IPS-15b (cell line): Measurements from ENCODE around the gene ZMYND10.

Experiments used
- H3K27me3 ChIP-seq: one replicate; pipeline ENCODE4 v1.6.1; 2013; ENCODE audit warnings: low read length; ENCODE audit not compliant: control insufficient read depth, insufficient read depth
- H3K36me3 ChIP-seq: one replicate; pipeline ENCODE4 v1.6.1; 2013; ENCODE audit warnings: low read length; ENCODE audit not compliant: control insufficient read depth, insufficient read depth
- H3K4me1 ChIP-seq: one replicate; pipeline ENCODE4 v1.6.1; 2013; ENCODE audit warnings: mild to moderate bottlenecking, low read length; ENCODE audit not compliant: control insufficient read depth, insufficient read depth
- H3K4me3 ChIP-seq: one replicate; pipeline ENCODE4 v1.5.1; 2013; ENCODE audit warnings: low read depth, low read length
- H3K9ac ChIP-seq: one replicate; pipeline ENCODE4 v1.6.1; 2013; ENCODE audit warnings: low read depth, mild to moderate bottlenecking, low read length
- H3K9me3 ChIP-seq: one replicate; pipeline ENCODE4 v1.6.1; 2013; ENCODE audit warnings: mild to moderate bottlenecking, low read length; ENCODE audit not compliant: control insufficient read depth, insufficient read depth

Gene ZMYND10

GRCh38 chr3:50327943-50328691 is 17.4 kb downstream of the ZMYND10 start, which contains the start of gene TUSC2:
Gene TUSC2 (minus strand): TSS chr3:50328223. CDS start chr3:50328099, 124 bp downstream.
- Histone ChIP-seq H3K9me3 (no peaks in the 10 kb centered on the region), H3K4me1 (no peaks in the 10 kb centered on the region), H3K9ac (peak within 1 kb of the TSS; percentile 81), H3K36me3 (peaks cover 30% of the 10 kb centered on the region), H3K4me3 (peak within 1 kb of the TSS; percentile 76), H3K27me3 (no peaks in the 10 kb centered on the region)

GRCh38 chr3:50327129-50327528 is 18.4 kb downstream of the ZMYND10 start:
- peak overlapping the region; percentile 66 for H3K9ac ChIP-seq
- H3K9me3 ChIP-seq, result no peaks in the 10 kb centered on the region
- peaks cover 26% of the 10 kb centered on the region for H3K36me3 ChIP-seq
- H3K4me1 ChIP-seq, result peaks cover 3% of the 10 kb centered on the region
- H3K4me3 ChIP-seq, result peak overlapping the region; percentile 76
- H3K27me3 ChIP-seq, result no peaks in the 10 kb centered on the region

- no peak overlapping the region for H3K9ac ChIP-seq
These were observed 19.4 kb downstream of the ZMYND10 start for GRCh38 chr3:50326182-50326541.

GRCh38 chr3:50325497-50326181 is 19.9 kb downstream of the ZMYND10 start:
- Histone ChIP-seq H3K9me3 (no peaks in the 10 kb centered on the region), H3K36me3 (peaks cover 13% of the 10 kb centered on the region), H3K27me3 (no peaks in the 10 kb centered on the region), H3K4me1 (peaks cover 3% of the 10 kb centered on the region), H3K4me3 (no peak overlapping the region), H3K9ac (no peak overlapping the region)

More at GRCh38 chr3:50326182-50326541, 19.4 kb downstream of the ZMYND10 start:
- Histone ChIP-seq H3K4me1 (peaks cover 3% of the 10 kb centered on the region), H3K4me3 (no peak overlapping the region), H3K9me3 (no peaks in the 10 kb centered on the region), H3K36me3 (peaks cover 18% of the 10 kb centered on the region), H3K27me3 (no peaks in the 10 kb centered on the region)

- H3K36me3 ChIP-seq, result peaks cover 9% of the 10 kb centered on the region
- no peaks in the 10 kb centered on the region for H3K27me3 ChIP-seq
- peaks cover 5% of the 10 kb centered on the region for H3K4me1 ChIP-seq
These were observed 20.4 kb downstream of the ZMYND10 start for GRCh38 chr3:50325113-50325480.

GRCh38 chr3:50324351-50325112 is 21.0 kb downstream of the ZMYND10 start:
- Histone ChIP-seq H3K4me3 (no peak overlapping the region), H3K27me3 (no peaks in the 10 kb centered on the region), H3K9me3 (no peaks in the 10 kb centered on the region), H3K36me3 (peaks cover 14% of the 10 kb centered on the region), H3K4me1 (peaks cover 7% of the 10 kb centered on the region), H3K9ac (no peak overlapping the region)

More at GRCh38 chr3:50325113-50325480, 20.4 kb downstream of the ZMYND10 start:
- Histone ChIP-seq H3K4me3 (no peak overlapping the region), H3K9ac (no peak overlapping the region), H3K9me3 (no peaks in the 10 kb centered on the region)

- no peak overlapping the region for H3K4me3 ChIP-seq
- H3K4me1 ChIP-seq, result peaks cover 7% of the 10 kb centered on the region
- H3K27me3 ChIP-seq, result no peaks in the 10 kb centered on the region
- H3K9ac ChIP-seq, result no peak overlapping the region
- peaks cover 22% of the 10 kb centered on the region for H3K36me3 ChIP-seq
- H3K9me3 ChIP-seq, result no peaks in the 10 kb centered on the region
These were observed 21.8 kb downstream of the ZMYND10 start for GRCh38 chr3:50323614-50324199.

GRCh38 chr3:50323092-50323600 is 22.4 kb downstream of the ZMYND10 start:
- no peaks in the 10 kb centered on the region for H3K27me3 ChIP-seq
- H3K9ac ChIP-seq, result no peak overlapping the region
- peak overlapping the region; percentile 99 for H3K4me3 ChIP-seq
- H3K4me1 ChIP-seq, result peaks cover 7% of the 10 kb centered on the region
- H3K9me3 ChIP-seq, result no peaks in the 10 kb centered on the region
- peaks cover 28% of the 10 kb centered on the region for H3K36me3 ChIP-seq

- Histone ChIP-seq H3K4me1 (peaks cover 7% of the 10 kb centered on the region), H3K9me3 (no peaks in the 10 kb centered on the region), H3K27me3 (no peaks in the 10 kb centered on the region), H3K36me3 (peaks cover 32% of the 10 kb centered on the region), H3K4me3 (peak within 1 kb of the TSS; percentile 99), H3K9ac (peak within 1 kb of the TSS; percentile 100)
These were observed 23.0 kb downstream of the ZMYND10 start, which contains the start of gene HYAL2 for GRCh38 chr3:50322386-50323091. Gene HYAL2 (minus strand): TSS chr3:50322745. CDS start chr3:50320489, 2,256 bp downstream.

- Histone ChIP-seq H3K36me3 (peaks cover 37% of the 10 kb centered on the region), H3K4me3 (peak overlapping the region; percentile 99), H3K4me1 (peaks cover 7% of the 10 kb centered on the region), H3K9ac (peak overlapping the region; percentile 71), H3K9me3 (no peaks in the 10 kb centered on the region), H3K27me3 (no peaks in the 10 kb centered on the region)
These were observed 23.5 kb downstream of the ZMYND10 start for GRCh38 chr3:50322115-50322385.
